Mesenchymal stem cell (in vitro differentiated cells and primary cell): ENCODE results near the gene CCDC18.
"Not testable (repeated sequence)": the region's sequence is repeated elsewhere in the genome, so short reads cannot be mapped to it uniquely, and the experiment has no call there.

ENCODE experiments used
- DNase-seq: peaks from one replicate; pipeline ENCODE4 v3.0.0-alpha.2; 2013
- H2AFZ ChIP-seq: one replicate; pipeline ENCODE4 v1.6.1; 2013; ENCODE audit warnings: low read depth, mild to moderate bottlenecking, control low read depth, inconsistent platforms, low read length, moderate library complexity
- H2AK5ac ChIP-seq: 2 replicates; pipeline ENCODE4 v1.6.1; 2013; ENCODE audit warnings: low read length, moderate library complexity, mild to moderate bottlenecking, inconsistent platforms; ENCODE audit not compliant: severe bottlenecking
- H2BK120ac ChIP-seq: one replicate; pipeline ENCODE4 v1.6.1; 2013; ENCODE audit warnings: low read depth, mild to moderate bottlenecking, inconsistent platforms, low read length, moderate library complexity
- H2BK12ac ChIP-seq, 2 experiments: one replicate each; pipeline ENCODE4 v1.6.1; 2013; ENCODE audit warnings: inconsistent platforms in 2 of 2, low read length in 2 of 2, mild to moderate bottlenecking in 2 of 2, moderate library complexity in 2 of 2, control low read depth in 1 of 2
- H2BK15ac ChIP-seq: one replicate; pipeline ENCODE4 v1.6.1; 2013; ENCODE audit warnings: mild to moderate bottlenecking, low read depth, inconsistent platforms; ENCODE audit not compliant: poor library complexity, severe bottlenecking
- H2BK5ac ChIP-seq: 2 replicates; pipeline ENCODE4 v1.6.1; 2013; ENCODE audit warnings: low read depth, mild to moderate bottlenecking, low read length, control low read depth, inconsistent platforms; ENCODE audit not compliant: poor library complexity, severe bottlenecking
- H3K14ac ChIP-seq, 2 experiments: one replicate each; pipeline ENCODE4 v1.6.1; 2013; ENCODE audit warnings: inconsistent platforms in 2 of 2, low read length in 2 of 2, control low read depth in 1 of 2, mild to moderate bottlenecking in 1 of 2, moderate library complexity in 1 of 2
- H3K18ac ChIP-seq, 2 experiments: one replicate each; pipeline ENCODE4 v1.6.1; 2013; ENCODE audit warnings: inconsistent platforms in 2 of 2, low read length in 2 of 2, control low read depth in 1 of 2, low read depth in 1 of 2, mild to moderate bottlenecking in 1 of 2
- H3K23ac ChIP-seq, 2 experiments: one replicate each; pipeline ENCODE4 v1.6.1; 2013; ENCODE audit warnings: inconsistent platforms in 2 of 2, low read length in 2 of 2, mild to moderate bottlenecking in 2 of 2, moderate library complexity in 2 of 2, control low read depth in 1 of 2
- H3K27ac ChIP-seq: 2 replicates; pipeline ENCODE4 v1.5.1; 2013; ENCODE audit warnings: mild to moderate bottlenecking, moderate library complexity, low read length, control low read depth, inconsistent platforms; ENCODE audit not compliant: poor library complexity, severe bottlenecking
- H3K27me3 ChIP-seq, 2 experiments: 2 replicates each; pipeline versions ENCODE4 v1.6.1 to v1.7.0; 2013; ENCODE audit warnings: low read length in 2 of 2, mild to moderate bottlenecking in 2 of 2, moderate library complexity in 2 of 2, control low read depth in 1 of 2, inconsistent platforms in 1 of 2; ENCODE audit not compliant: control insufficient read depth in 1 of 2, insufficient read depth in 1 of 2
- H3K36me3 ChIP-seq, 2 experiments: 2 replicates each; pipeline versions ENCODE4 v1.6.1 to v1.7.0; 2013; ENCODE audit warnings: low read length in 2 of 2, control low read depth in 1 of 2, inconsistent platforms in 1 of 2, low read depth in 1 of 2, mild to moderate bottlenecking in 1 of 2; ENCODE audit not compliant: insufficient read depth in 2 of 2, control insufficient read depth in 1 of 2
- H3K4ac ChIP-seq, 2 experiments: one replicate each; pipeline ENCODE4 v1.6.1; 2013; ENCODE audit warnings: inconsistent platforms in 2 of 2, low read length in 2 of 2, mild to moderate bottlenecking in 2 of 2, moderate library complexity in 2 of 2, control low read depth in 1 of 2, low read depth in 1 of 2
- H3K4me1 ChIP-seq: 2 replicates; pipeline ENCODE4 v1.6.1; 2013; ENCODE audit warnings: low read depth, low read length, control low read depth; ENCODE audit not compliant: control insufficient read depth, insufficient read depth
- H3K4me2 ChIP-seq: 2 replicates; pipeline ENCODE4 v1.6.1; 2013; ENCODE audit warnings: low read length, mild to moderate bottlenecking, inconsistent platforms; ENCODE audit not compliant: poor library complexity, severe bottlenecking
- H3K4me3 ChIP-seq, 2 experiments: 2 replicates each; pipeline versions ENCODE4 v1.5.1 to v1.7.0; 2013; ENCODE audit warnings: low read length in 2 of 2, mild to moderate bottlenecking in 2 of 2, control low read depth in 1 of 2, low read depth in 1 of 2; ENCODE audit not compliant: insufficient read depth in 1 of 2
- H3K79me1 ChIP-seq: replicated peaks from 2 replicates; pipeline ENCODE4 v1.6.1; 2013; ENCODE audit warnings: mild to moderate bottlenecking, control low read depth, low read length, inconsistent platforms; ENCODE audit not compliant: poor library complexity, severe bottlenecking
- H3K9ac ChIP-seq: 2 replicates; pipeline ENCODE4 v1.7.0; 2013; ENCODE audit warnings: mild to moderate bottlenecking, low read length, moderate library complexity
- H3K9me3 ChIP-seq: 2 replicates; pipeline ENCODE4 v1.7.0; 2013; ENCODE audit warnings: mild to moderate bottlenecking, low read length; ENCODE audit not compliant: control insufficient read depth
- H4K8ac ChIP-seq: one replicate; pipeline ENCODE4 v1.6.1; 2013; ENCODE audit warnings: inconsistent platforms, mild to moderate bottlenecking, low read length, moderate library complexity
- H4K91ac ChIP-seq: one replicate; pipeline ENCODE4 v1.6.1; 2013; ENCODE audit warnings: mild to moderate bottlenecking, low read length, inconsistent platforms
- WGBS: methylation state at CpG from one replicate; pipeline ENCODE4 v1.1.7; 2013; ENCODE audit warnings: mixed read lengths; 5-methylcytosine and 5-hydroxymethylcytosine counted together

Gene CCDC18

GRCh38 chr1:93215322-93215721 lies 34.8 kb downstream of the CCDC18 start:
- no peak overlapping the region for H3K9ac ChIP-seq
- H3K79me1 ChIP-seq = peaks cover 2% of the 10 kb centered on the region
- peaks cover under 1% of the 10 kb centered on the region for H3K9me3 ChIP-seq
- no peak overlapping the region for H3K4ac ChIP-seq
- no peaks in the 10 kb centered on the region for H3K27me3 ChIP-seq
- no peak overlapping the region for H4K8ac ChIP-seq
- H2AFZ ChIP-seq = no peak overlapping the region
- no peak overlapping the region for H2BK120ac ChIP-seq
- H2BK15ac ChIP-seq = no peak overlapping the region
- peaks cover 0 to 42% of the 10 kb centered on the region in 2 experiments for H3K36me3 ChIP-seq
- H2BK12ac ChIP-seq = no peak overlapping the region
- WGBS = 95% methylated on average over 2 of the region's 2 CpGs
- no peak overlapping the region for H2BK5ac ChIP-seq
- H3K4me3 ChIP-seq = no peak overlapping the region
- no peak overlapping the region for H3K18ac ChIP-seq
- H2AK5ac ChIP-seq = no peak overlapping the region
- H3K4me2 ChIP-seq = no peak overlapping the region
- no peak overlapping the region for H3K27ac ChIP-seq
- no peak for DNase-seq
- peaks cover 3% of the 10 kb centered on the region for H3K4me1 ChIP-seq
- H4K91ac ChIP-seq = no peak overlapping the region
- H3K14ac ChIP-seq = no peak overlapping the region
- H3K23ac ChIP-seq = no peak overlapping the region

DNA sequence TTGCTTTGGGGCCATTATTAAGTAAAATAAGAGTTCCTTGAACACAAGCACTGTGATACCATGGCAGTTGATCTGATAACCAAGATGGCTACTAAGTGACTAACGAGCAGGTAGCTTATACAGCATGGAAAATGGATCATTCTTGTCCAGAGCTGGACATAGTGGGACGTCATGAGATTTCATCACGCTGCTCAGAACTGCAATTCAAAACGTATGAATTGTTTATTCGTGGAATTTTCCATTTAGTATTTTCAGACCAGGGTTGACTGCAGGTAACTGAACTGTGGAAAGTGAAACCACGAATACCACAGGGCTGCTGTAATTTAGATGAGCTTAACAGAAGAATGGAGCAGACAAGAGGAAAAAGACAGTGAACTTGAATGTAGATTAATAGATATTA lies 38.9 kb downstream of the CCDC18 start:
- Histone ChIP-seq H2BK120ac (no peak overlapping the region), H2BK12ac (no peak overlapping the region), H3K14ac (no peak overlapping the region), H3K27ac (peak overlapping the region; percentile 5), H3K18ac (no peak overlapping the region), H3K27me3 (no peaks in the 10 kb centered on the region), H3K4me1 (peaks cover 3% of the 10 kb centered on the region), H4K8ac (no peak overlapping the region), H3K23ac (no peak overlapping the region), H3K4ac (no peak overlapping the region), H3K79me1 (peaks cover 1% of the 10 kb centered on the region), H3K4me3 (no peak overlapping the region), H2AFZ (no peak overlapping the region), H4K91ac (no peak overlapping the region), H3K9ac (no peak overlapping the region), H3K36me3 (peaks cover 0 to 69% of the 10 kb centered on the region in 2 experiments), H3K9me3 (peaks cover 5% of the 10 kb centered on the region), H2BK15ac (no peak overlapping the region), H2AK5ac (no peak overlapping the region), H3K4me2 (no peak overlapping the region), H2BK5ac (no peak overlapping the region)
- DNase-seq = peak; percentile 14
- 93% methylated on average over 6 of the region's 6 CpGs for WGBS

GRCh38 chr1:93220716-93221115 lies 40.2 kb downstream of the CCDC18 start:
- not testable (repeated sequence) for H2BK120ac ChIP-seq, H4K8ac ChIP-seq, H3K79me1 ChIP-seq, H2AK5ac ChIP-seq, H3K14ac ChIP-seq, H3K27ac ChIP-seq, H2BK12ac ChIP-seq, H3K4me2 ChIP-seq, H2BK15ac ChIP-seq, H3K9me3 ChIP-seq, H3K4me3 ChIP-seq, H3K23ac ChIP-seq, H3K4me1 ChIP-seq, H3K4ac ChIP-seq, H2BK5ac ChIP-seq, H3K27me3 ChIP-seq, H4K91ac ChIP-seq, H3K18ac ChIP-seq, H2AFZ ChIP-seq, H3K9ac ChIP-seq, DNase-seq
- peaks cover 0 to 76% of the 10 kb centered on the region in 2 experiments for H3K36me3 ChIP-seq
- 100% methylated on average over 2 of the region's 5 CpGs for WGBS

DNA sequence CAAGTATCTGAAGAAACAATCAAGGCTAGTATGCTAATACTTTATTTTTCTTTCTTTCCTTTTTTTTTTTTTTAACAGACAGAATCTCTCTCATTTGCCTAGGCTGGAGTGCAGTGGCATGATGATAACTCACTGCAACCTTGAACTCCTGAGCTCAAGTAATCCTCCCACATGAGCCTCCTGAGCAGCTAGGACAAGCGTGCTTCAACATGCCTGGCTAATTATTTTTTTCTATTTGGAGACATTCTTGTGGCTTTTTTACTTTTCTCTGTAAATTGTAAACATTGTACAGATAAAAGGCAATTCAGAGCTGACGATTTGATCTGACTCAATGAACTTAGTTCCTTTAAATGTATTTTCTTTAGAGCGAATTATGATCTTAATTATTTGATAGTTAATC lies 41.4 kb downstream of the CCDC18 start:
- peaks cover 3% of the 10 kb centered on the region for H3K4me1 ChIP-seq
- H3K4me2 ChIP-seq = no peak overlapping the region
- no peak overlapping the region for H3K18ac ChIP-seq
- no peak overlapping the region for H2BK5ac ChIP-seq
- H3K27ac ChIP-seq = no peak overlapping the region
- H2BK12ac ChIP-seq = no peak overlapping the region
- peaks cover 0 to 78% of the 10 kb centered on the region in 2 experiments for H3K36me3 ChIP-seq
- no peak overlapping the region for H3K23ac ChIP-seq
- no peak overlapping the region for H3K14ac ChIP-seq
- WGBS = 78% methylated on average over 1 of the region's 3 CpGs
- DNase-seq = peak; percentile 10
- no peak overlapping the region for H3K4me3 ChIP-seq
- H2AFZ ChIP-seq = no peak overlapping the region
- H3K79me1 ChIP-seq = peaks cover 1% of the 10 kb centered on the region
- no peak overlapping the region for H4K91ac ChIP-seq
- no peaks in the 10 kb centered on the region for H3K27me3 ChIP-seq
- H3K9me3 ChIP-seq = peaks cover 5% of the 10 kb centered on the region
- no peak overlapping the region for H2BK15ac ChIP-seq
- H2BK120ac ChIP-seq = no peak overlapping the region
- H2AK5ac ChIP-seq = no peak overlapping the region
- no peak overlapping the region for H3K9ac ChIP-seq
- H3K4ac ChIP-seq = no peak overlapping the region
- H4K8ac ChIP-seq = no peak overlapping the region
